Measurements from ENCODE around the gene SCFD2. TPM values are rescaled to one million over a fixed set of nuclear protein-coding genes. Genes with fewer than 3 reads are reported as not detected.

SCFD2 gene
- total and polyA plus RNA-seq, 10 of the 15 experiments (the other 5 are each of a cell fraction or from before 2014, with no cell fraction given) = 4.8 to 37.6 (median 24.9) TPM

- SMC1A ChIA-PET (ENCODE audit: uncharacterized antibody, unreplicated experiment) = no interaction called here
- H2AFZ ChIP-seq (ENCODE audit: control insufficient read depth, low read depth, low read length) = no peak overlapping the region
- H4K20me1 ChIP-seq (ENCODE audit: control insufficient read depth, insufficient read depth) = no peaks in the 10 kb centered on the region
- H3K9me3 ChIP-seq (replicated peaks; ENCODE audit: control insufficient read depth, insufficient read depth, low read length) = no peaks in the 10 kb centered on the region
- no peak overlapping the region for H3K4me3 ChIP-seq
- H3K4me2 ChIP-seq (ENCODE audit: control insufficient read depth, insufficient read depth) = no peak overlapping the region
- intact Hi-C loops (cut with micrococcal nuclease; ENCODE audit: unreplicated experiment) = no loop called here
- H3K9ac ChIP-seq (ENCODE audit: control insufficient read depth, insufficient read depth, low read length) = no peak overlapping the region
- BruUV-seq (replicated peaks) = no TSS peak
- RAD21 ChIA-PET (ENCODE audit: unreplicated experiment) = interaction anchor here (0.8 kb wide), 1 partner anchor 14 kb away, joined by 3 read pairs; no protein-coding TSS in a partner anchor
- H3K27me3 ChIP-seq (replicated peaks in 1 of 2; ENCODE audit: control insufficient read depth in 2 of 2, insufficient read depth in 2 of 2, low read length in 1 of 2) = no peaks in the 10 kb centered on the region; a peak in 1 of 4 replicates
- 45% methylated on average over 6 of the region's 6 CpGs for WGBS (ENCODE audit: insufficient coverage, insufficient replicate concordance, low lambda C conversion rate, missing lambda C conversion rate)
- H3K36me3 ChIP-seq (ENCODE audit: control insufficient read depth in 2 of 2, insufficient read depth in 2 of 2, low read length in 1 of 2) = no peaks in the 10 kb centered on the region
- in situ Hi-C loops (cut with MboI) = no loop called here
- DNase-seq (ENCODE audit: low read depth, low spot score) (no peak), FAIRE-seq (no peak), ATAC-seq (no peak)
- POLR2A ChIA-PET = no interaction called here
- no peak overlapping the region for H3K27ac ChIP-seq (ENCODE audit: control insufficient read depth, insufficient read depth)
- no peaks in the 10 kb centered on the region for H3K79me2 ChIP-seq (ENCODE audit: control insufficient read depth, insufficient read depth, low read length)
- CTCF ChIA-PET = interaction anchor here (1.6 kb wide), 1 partner anchor 302 kb away, joined by 3 read pairs; no protein-coding TSS in a partner anchor
- H3K4me1 ChIP-seq (ENCODE audit: control insufficient read depth, insufficient read depth, low read length) = no peaks in the 10 kb centered on the region
- no peak for TF ChIP-seq MYC (IDR thresholded peaks at IDR 0.05; ENCODE audit: insufficient read depth, insufficient read length, insufficient replicate concordance, low read length, severe bottlenecking)
- TF ChIP-seq SPI1 (IDR thresholded peaks at IDR 0.05; ENCODE audit: borderline replicate concordance, insufficient read depth, low read depth, low read length) = no peak
- TF ChIP-seq SP1 (IDR thresholded peaks at IDR 0.05; ENCODE audit: low read depth, low read length) = no peak
- no peak for TF ChIP-seq E4F1 (IDR thresholded peaks at IDR 0.05; ENCODE audit: borderline replicate concordance, partially characterized antibody)
- TF ChIP-seq STAT3 (IDR thresholded peaks at IDR 0.05; ENCODE audit: low read depth, low read length) = no peak
- no peak for TF ChIP-seq MAX (IDR thresholded peaks at IDR 0.05; ENCODE audit: low read depth, low read length)
- TF ChIP-seq EGR1 (IDR thresholded peaks at IDR 0.05; ENCODE audit: borderline replicate concordance in 1 of 2, low read depth in 2 of 2, low read length in 2 of 2) = no peak
- no peak for TF ChIP-seq TAF1 (IDR thresholded peaks at IDR 0.05; ENCODE audit: borderline replicate concordance, low read depth, low read length)
- TF ChIP-seq POU2F2 (IDR thresholded peaks at IDR 0.05; ENCODE audit: borderline replicate concordance, low read depth, low read length) = no peak
- TF ChIP-seq ZNF217 (IDR thresholded peaks at IDR 0.05) = no peak
- TF ChIP-seq KDM1A (IDR thresholded peaks at IDR 0.05; ENCODE audit: borderline replicate concordance) = no peak
- TF ChIP-seq LARP7 (IDR thresholded peaks at IDR 0.05) = no peak
Observed at GRCh38 chr4:52848254-52848653, 517.6 kb downstream of the SCFD2 start.
